EH (cell line): ENCODE results near the gene LGI2.
"Not testable (repeated sequence)": the region's sequence is repeated elsewhere in the genome, so short reads cannot be mapped to it uniquely, and the experiment has no call there.

ENCODE experiments used
- DNase-seq: peaks from one replicate; pipeline ENCODE4 v3.0.0-alpha.2; 2015; ENCODE audit warnings: low read depth

Gene LGI2

GRCh38 chr4:25030277-25031076, at the start of gene LGI2:
Gene LGI2 (minus strand): TSS chr4:25030946. CDS start chr4:25030693, 253 bp downstream.
- peak; percentile 4 for DNase-seq

- no peak for DNase-seq
Measured at GRCh38 chr4:25078523-25078922, 47.8 kb upstream of the LGI2 start.

- DNase-seq = no peak
Measured at GRCh38 chr4:25076625-25077398, 46.1 kb upstream of the LGI2 start.

GRCh38 chr4:25075851-25076250, 45.1 kb upstream of the LGI2 start:
- no peak for DNase-seq

- DNase-seq = no peak
Measured at GRCh38 chr4:25075129-25075528, 44.4 kb upstream of the LGI2 start.

GRCh38 chr4:25070545-25070944, 39.8 kb upstream of the LGI2 start:
- no peak for DNase-seq

GRCh38 chr4:25069014-25069413, 38.3 kb upstream of the LGI2 start:
- DNase-seq = no peak

- no peak for DNase-seq
Measured at GRCh38 chr4:25068386-25068785, 37.6 kb upstream of the LGI2 start.

GRCh38 chr4:25065932-25066590, 35.3 kb upstream of the LGI2 start:
- no peak for DNase-seq

- no peak for DNase-seq
Measured at GRCh38 chr4:25065431-25065858, 34.7 kb upstream of the LGI2 start.

- not testable (repeated sequence) for DNase-seq
Measured at GRCh38 chr4:25064447-25064846, 33.7 kb upstream of the LGI2 start.

GRCh38 chr4:25063116-25063515, 32.4 kb upstream of the LGI2 start:
- no peak for DNase-seq

- no peak for DNase-seq
Measured at GRCh38 chr4:25062098-25062497, 31.4 kb upstream of the LGI2 start.

- no peak for DNase-seq
Measured at GRCh38 chr4:25061602-25062001, 30.9 kb upstream of the LGI2 start.

GRCh38 chr4:25060963-25061340, 30.2 kb upstream of the LGI2 start:
- DNase-seq = no peak

GRCh38 chr4:25060241-25060962, 29.7 kb upstream of the LGI2 start:
- no peak for DNase-seq

- no peak for DNase-seq
Measured at GRCh38 chr4:25059791-25060190, 29.0 kb upstream of the LGI2 start.

GRCh38 chr4:25058796-25059195, 28.1 kb upstream of the LGI2 start:
- no peak for DNase-seq

GRCh38 chr4:25057299-25057698, 26.6 kb upstream of the LGI2 start:
- no peak for DNase-seq

- not testable (repeated sequence) for DNase-seq
Measured at GRCh38 chr4:25052037-25052436, 21.3 kb upstream of the LGI2 start.

- DNase-seq = peak; percentile 7
Measured at GRCh38 chr4:25051534-25051933, 20.8 kb upstream of the LGI2 start.
